A549 (cell line): ENCODE data around the gene RGS1. TPM values are rescaled to one million over a fixed set of nuclear protein-coding genes. Genes with fewer than 3 reads are reported as not detected.

ENCODE experiments used
- ATAC-seq, 2 experiments: fragments of 200-7000 bp in 1 of 2; fragments of >200 bp in 1 of 2; cut with Nextera tagmentation in 1 of 2; cut with Tn5 transposase in 1 of 2; 3 replicates each; pipeline versions ENCODE4 v1.8.0 to v1.9.1; 2018 to 2020; ENCODE audit warnings: mild to moderate bottlenecking in 1 of 2, moderate library complexity in 1 of 2
- CTCF ChIA-PET: fragments of 300-600 bp; sonication (Branson Sonifier 250); formaldehyde crosslinking; extraction: SDS; loops from one replicate; lab custom pipeline; 2021; ENCODE audit warnings: antibody characterized with exemption, inconsistent platforms; lab: Yijun Ruan, JAX
- POLR2A ChIA-PET: fragments of 350-600 bp; formaldehyde crosslinking; extraction: SDS; loops from one replicate; lab custom pipeline; 2021; ENCODE audit warnings: antibody characterized with exemption, inconsistent platforms; lab: Yijun Ruan, JAX
- DNase-seq, 2 experiments: peaks; one replicate each; pipeline versions ENCODE4 v3.0.0 to v3.0.0-alpha.2; 2011 to 2016; ENCODE audit warnings: low read depth in 1 of 2, low spot score in 1 of 2
- FAIRE-seq: peaks from 2 replicates; lab custom pipeline; 2011; peaks lifted over from hg19 to GRCh38; lab: Jason Lieb, UNC
- H3K27ac ChIP-seq, 2 experiments: fragments of >200 bp; sonication (Bioruptor Twin); formaldehyde crosslinking; 3 replicates each; pipeline ENCODE4 v1.5.1; 2016 to 2017
- H3K4me1 ChIP-seq: fragments of >200 bp; sonication (Bioruptor Twin); formaldehyde crosslinking; 3 replicates; pipeline ENCODE4 v1.6.1; 2016
- H3K4me2 ChIP-seq: fragments of >200 bp; sonication (Bioruptor Twin); formaldehyde crosslinking; 3 replicates; pipeline ENCODE4 v1.6.1; 2016
- H3K4me3 ChIP-seq: fragments of >200 bp; sonication (Bioruptor Twin); formaldehyde crosslinking; 3 replicates; pipeline ENCODE4 v1.5.1; 2016
- H3K9me3 ChIP-seq: fragments of >200 bp; sonication (Bioruptor Twin); formaldehyde crosslinking; 3 replicates; pipeline ENCODE4 v1.6.1; 2016
- BCL3 ChIP-seq: fragments of >200 bp; sonication (Bioruptor Twin); formaldehyde crosslinking; IDR thresholded peaks from 3 replicates; pipeline ENCODE4 v1.6.1; 2016
- BHLHE40 ChIP-seq: IDR thresholded peaks from 2 replicates; pipeline ENCODE4 v1.6.1; 2012; ENCODE audit warnings: low read depth, low read length, inconsistent platforms
- CBX8 ChIP-seq: fragments of 200-600 bp; sonication (generic); IDR thresholded peaks from 2 replicates; pipeline ENCODE4 v1.6.1; 2016
- EHMT2 ChIP-seq: fragments of 200-600 bp; sonication (generic); IDR thresholded peaks from 2 replicates; pipeline ENCODE4 v1.6.1; 2016; ENCODE audit warnings: antibody characterized with exemption, low read depth, mild to moderate bottlenecking, moderate library complexity
- EP300 ChIP-seq, 2 experiments: fragments of >200 bp; sonication (Bioruptor Twin); formaldehyde crosslinking; IDR thresholded peaks; 2 replicates in 1 of 2; 3 replicates in 1 of 2; pipeline ENCODE4 v1.6.1; 2016 to 2017
- ESRRA ChIP-seq: fragments of 150-350 bp; IDR thresholded peaks from 2 replicates; pipeline ENCODE4 v1.6.1; 2014; ENCODE audit warnings: mild to moderate bottlenecking, low read length, borderline replicate concordance
- HOXA7 ChIP-seq: fragments of 250-450 bp; sonication (Bioruptor Pico); IDR thresholded peaks from 2 replicates; pipeline ENCODE4 v1.5.0; 2020; ENCODE audit warnings: mild to moderate bottlenecking, moderate library complexity
- HOXB5 ChIP-seq: fragments of 250-450 bp; sonication (Bioruptor Pico); IDR thresholded peaks from 2 replicates; pipeline ENCODE4 v1.5.0; 2020; ENCODE audit warnings: mild to moderate bottlenecking, moderate library complexity
- JUN ChIP-seq, 2 experiments: fragments of >200 bp; sonication (Bioruptor Twin); formaldehyde crosslinking; IDR thresholded peaks; 2 replicates in 1 of 2; 3 replicates in 1 of 2; pipeline ENCODE4 v1.6.1; 2016 to 2017
- MAZ ChIP-seq: fragments of 150-350 bp; IDR thresholded peaks from 2 replicates; pipeline ENCODE4 v1.6.1; 2014; ENCODE audit warnings: antibody characterized with exemption, low read depth, low read length, borderline replicate concordance
- MYC ChIP-seq: IDR thresholded peaks from 2 replicates; pipeline ENCODE4 v1.6.1; 2012; ENCODE audit warnings: mild to moderate bottlenecking, inconsistent platforms, low read length, improper control_type of control experiment, borderline replicate concordance
- NFE2L2 ChIP-seq: fragments of 150-350 bp; conservative IDR thresholded peaks from 2 replicates; pipeline ENCODE4 v1.6.1; 2014; ENCODE audit warnings: low read length
- PHF8 ChIP-seq: fragments of 200-600 bp; sonication (generic); IDR thresholded peaks from 2 replicates; pipeline ENCODE4 v1.6.1; 2016; ENCODE audit warnings: low read depth, mild to moderate bottlenecking, antibody characterized with exemption, moderate library complexity, borderline replicate concordance
- RAD21 ChIP-seq, 2 experiments: fragments of >200 bp in 1 of 2; sonication (Bioruptor Twin) in 1 of 2; formaldehyde crosslinking in 1 of 2; IDR thresholded peaks in 1 of 2; conservative IDR thresholded peaks in 1 of 2; 2 replicates in 1 of 2; 3 replicates in 1 of 2; pipeline ENCODE4 v1.6.1; 2012 to 2018; ENCODE audit warnings: inconsistent platforms in 1 of 2
- RARB ChIP-seq: fragments of 250-450 bp; sonication (Bioruptor Pico); IDR thresholded peaks from 2 replicates; pipeline ENCODE4 v1.8.0; 2021; ENCODE audit warnings: mild to moderate bottlenecking, moderate library complexity
- RCOR1 ChIP-seq: fragments of 150-350 bp; IDR thresholded peaks from 2 replicates; pipeline ENCODE4 v1.6.1; 2014; ENCODE audit warnings: antibody characterized with exemption, low read length, low read depth
- REST ChIP-seq: fragments of 200-600 bp; sonication (generic); IDR thresholded peaks from 2 replicates; pipeline ENCODE4 v1.6.1; 2016; ENCODE audit warnings: antibody characterized with exemption, mild to moderate bottlenecking, moderate library complexity
- RFX5 ChIP-seq: fragments of 450-650 bp; IDR thresholded peaks from 2 replicates; pipeline ENCODE4 v1.7.1; 2014; ENCODE audit warnings: antibody characterized with exemption, mild to moderate bottlenecking, moderate library complexity
- TP53 ChIP-seq: fragments of 250-450 bp; sonication (Bioruptor Pico); IDR thresholded peaks from 2 replicates; pipeline ENCODE4 v1.5.0; 2021; ENCODE audit warnings: mild to moderate bottlenecking, moderate library complexity
- USF2 ChIP-seq: fragments of 450-650 bp; IDR thresholded peaks from 2 replicates; pipeline ENCODE4 v1.6.1; 2014; ENCODE audit warnings: antibody characterized with exemption
- ZC3H11A ChIP-seq: fragments of 450-650 bp; IDR thresholded peaks from 2 replicates; pipeline ENCODE4 v1.6.1; 2014; ENCODE audit warnings: antibody characterized with exemption, mild to moderate bottlenecking
- WGBS: methylation state at CpG from one replicate; pipeline ENCODE4 v1.1.6; 2017; ENCODE audit errors: missing lambda C conversion rate; 5-methylcytosine and 5-hydroxymethylcytosine counted together
- polyA plus RNA-seq, 4 experiments: library from polyadenylated mRNA; depleted of rRNA in 3 of 4; stranded (reverse); fragments of >200 nt; fragmentation: RNase III in 1 of 4; extraction: RNeasy Plus Mini Kit Qiagen cat#74134 plus additional on column Dnase treatment in 1 of 4; gene quantifications; 2 replicates in 3 of 4; 3 replicates in 1 of 4; pipeline ENCODE4 v1.2.3, GENCODE V29; 2011 to 2017

Gene RGS1
- polyA plus RNA-seq, 2 of the 4 experiments (the other 2 are of a cell fraction): not detected

GRCh38 chr1:192601567-192601966 is 26.0 kb downstream of the RGS1 start:
- CTCF ChIA-PET: interaction anchor here (2.5 kb wide), 1 partner anchor 124 kb away, joined by 9 read pairs; no protein-coding TSS in a partner anchor
- FAIRE-seq: no peak
- TF ChIP-seq BCL3 (no peak), ESRRA (no peak), TP53 (CRISPR knock-in tag) (no peak), EP300 (IDR thresholded peaks at IDR 0.05) (no peak), RARB (no peak), JUN (IDR thresholded peaks at IDR 0.05) (no peak), MAZ (no peak), MYC (no peak), RFX5 (no peak), PHF8 (no peak)
- TF ChIP-seq, all 56 proteins: peak for 0
- no peaks in the 10 kb centered on the region for H3K9me3 ChIP-seq
- 0 out of 3 replicates have a peak overlapping the region, but pooled peaks have one; percentile 2 for H3K4me2 ChIP-seq
- ATAC-seq (no peak), DNase-seq (no peak)
- POLR2A ChIA-PET: no interaction called here
- H3K27ac ChIP-seq: no peak overlapping the region
- no peak overlapping the region for H3K4me3 ChIP-seq
- peaks cover 7% of the 10 kb centered on the region; the same call in 1 of the 3 replicates for H3K4me1 ChIP-seq

GRCh38 chr1:192602757-192603156 is 27.2 kb downstream of the RGS1 start:
- Histone ChIP-seq H3K9me3 (no peaks in the 10 kb centered on the region), H3K4me2 (no peak overlapping the region), H3K4me3 (no peak overlapping the region), H3K27ac (no peak overlapping the region), H3K4me1 (peaks cover 7% of the 10 kb centered on the region; the same call in 1 of the 3 replicates)
- no peak for FAIRE-seq
- no peak for DNase-seq
- POLR2A ChIA-PET: no interaction called here
- WGBS: 16% methylated on average over 1 of the region's 1 CpG
- ATAC-seq: no peak
- CTCF ChIA-PET: interaction anchor here (2.5 kb wide), 1 partner anchor 125 kb away, joined by 9 read pairs; no protein-coding TSS in a partner anchor
- TF ChIP-seq HOXA7 (CRISPR knock-in tag): no peak
- no peak for TF ChIP-seq ZC3H11A
- no peak for TF ChIP-seq BHLHE40
- no peak for TF ChIP-seq RCOR1
- TF ChIP-seq MAZ: no peak
- no peak for TF ChIP-seq CBX8
- TF ChIP-seq HOXB5 (CRISPR knock-in tag): no peak
- no peak for TF ChIP-seq NFE2L2
- TF ChIP-seq USF2: no peak
- TF ChIP-seq REST: no peak
- TF ChIP-seq RAD21 (conservative IDR thresholded peaks at IDR 0.05 in 1 of 2, IDR thresholded peaks at IDR 0.05 in 1 of 2): no peak
- TF ChIP-seq EHMT2: no peak
- TF ChIP-seq RARB: no peak
- TF ChIP-seq, all 56 proteins: peak for 0
